ENCODE results near the gene NIT2.

- TF ChIP-seq CTCF (IDR thresholded peaks at IDR 0.05 in 2 of 3, conservative IDR thresholded peaks at IDR 0.05 in 1 of 3; ENCODE audit: control insufficient read depth in 2 of 3, extremely low read depth in 1 of 3, insufficient read depth in 1 of 3, low read depth in 3 of 3, low read length in 3 of 3) (no peak), RFX5 (IDR thresholded peaks at IDR 0.05; ENCODE audit: low read depth, low read length) (no peak), CEBPB (IDR thresholded peaks at IDR 0.05; ENCODE audit: borderline replicate concordance in 1 of 2, low read depth in 2 of 2, low read length in 2 of 2) (no peak), POLR2A (IDR thresholded peaks at IDR 0.05; ENCODE audit: low read depth, low read length) (no peak), MAX (IDR thresholded peaks at IDR 0.05; ENCODE audit: low read depth, low read length) (no peak), ZNF24 (IDR thresholded peaks at IDR 0.05) (no peak), IRF3 (IDR thresholded peaks at IDR 0.05) (no peak), ESRRA (IDR thresholded peaks at IDR 0.05; ENCODE audit: low read length) (no peak)
Observed at GRCh38 chr3:100400419-100400779, 65.8 kb downstream of the NIT2 start.
